ENCODE results near the gene CCDC117. TPM values are rescaled to one million over a fixed set of nuclear protein-coding genes. Genes with fewer than 3 reads are reported as not detected.

The CCDC117 gene
- total RNA-seq, 2 donors from 2014 or later, result 40.9 TPM

DNA sequence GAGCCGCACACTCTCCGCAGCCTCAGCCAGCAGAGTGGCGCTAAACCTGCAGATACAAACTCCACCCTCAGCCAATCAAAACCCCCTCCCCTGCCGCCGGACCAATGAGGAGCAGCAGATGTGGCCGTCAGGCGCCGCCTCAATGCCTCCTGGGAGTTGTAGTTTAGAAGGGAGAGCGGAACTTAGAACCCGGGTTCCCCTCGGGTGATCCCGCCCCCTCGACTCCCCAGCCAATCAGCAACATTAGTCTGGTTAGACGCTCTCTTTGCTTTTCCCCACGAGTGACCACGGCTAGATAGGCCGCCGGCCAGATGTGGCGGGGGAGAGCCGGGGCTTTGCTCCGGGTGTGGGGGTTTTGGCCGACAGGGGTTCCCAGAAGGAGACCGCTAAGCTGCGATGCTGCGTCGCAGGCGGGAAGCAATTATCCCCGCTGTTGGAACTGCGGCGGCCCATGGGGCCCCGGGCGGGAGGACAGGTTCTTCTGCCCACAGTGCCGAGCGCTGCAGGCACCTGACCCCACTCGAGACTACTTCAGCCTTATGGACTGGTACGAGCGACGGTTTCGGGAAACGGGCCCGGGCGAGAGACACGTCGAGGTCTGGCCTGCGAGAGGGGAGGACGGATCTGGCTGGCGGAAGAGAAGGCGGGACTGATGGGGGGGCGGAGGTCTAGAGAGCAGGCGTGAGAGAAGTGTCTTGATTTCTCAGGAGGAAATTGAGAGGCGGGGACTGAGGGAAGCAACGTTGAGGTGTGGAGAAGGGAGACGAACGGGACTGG is 30.5 kb upstream of the CCDC117 start, which contains the start of the genes CHEK2 and HSCB:
Gene CHEK2, minus strand, starts transcription at position 36 of the 777 bp plus-strand sequence. CDS start 7,099 bp downstream, outside the sequence.
Gene HSCB, plus strand, starts transcription at position 255 of the 777 bp plus-strand sequence. Its CDS starts 57 bp downstream, at position 312.
- TF ChIP-seq, protein P1, sequence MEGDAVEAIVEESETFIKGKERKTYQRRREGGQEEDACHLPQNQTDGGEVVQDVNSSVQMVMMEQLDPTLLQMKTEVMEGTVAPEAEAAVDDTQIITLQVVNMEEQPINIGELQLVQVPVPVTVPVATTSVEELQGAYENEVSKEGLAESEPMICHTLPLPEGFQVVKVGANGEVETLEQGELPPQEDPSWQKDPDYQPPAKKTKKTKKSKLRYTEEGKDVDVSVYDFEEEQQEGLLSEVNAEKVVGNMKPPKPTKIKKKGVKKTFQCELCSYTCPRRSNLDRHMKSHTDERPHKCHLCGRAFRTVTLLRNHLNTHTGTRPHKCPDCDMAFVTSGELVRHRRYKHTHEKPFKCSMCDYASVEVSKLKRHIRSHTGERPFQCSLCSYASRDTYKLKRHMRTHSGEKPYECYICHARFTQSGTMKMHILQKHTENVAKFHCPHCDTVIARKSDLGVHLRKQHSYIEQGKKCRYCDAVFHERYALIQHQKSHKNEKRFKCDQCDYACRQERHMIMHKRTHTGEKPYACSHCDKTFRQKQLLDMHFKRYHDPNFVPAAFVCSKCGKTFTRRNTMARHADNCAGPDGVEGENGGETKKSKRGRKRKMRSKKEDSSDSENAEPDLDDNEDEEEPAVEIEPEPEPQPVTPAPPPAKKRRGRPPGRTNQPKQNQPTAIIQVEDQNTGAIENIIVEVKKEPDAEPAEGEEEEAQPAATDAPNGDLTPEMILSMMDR (conservative IDR thresholded peaks at IDR 0.05), result peak; percentile 31
- Histone ChIP-seq H3K27me3 (ENCODE audit: control insufficient read depth, insufficient read depth, low read length, poor library complexity, severe bottlenecking) (no peaks in the 10 kb centered on the region), H3K36me3 (ENCODE audit: control insufficient read depth, insufficient read depth, low read length) (peaks cover 33% of the 10 kb centered on the region), H3K9me3 (ENCODE audit: control insufficient read depth, low read length) (no peaks in the 10 kb centered on the region), H3K4me1 (ENCODE audit: control insufficient read depth, insufficient read depth, low read length) (peaks cover 10% of the 10 kb centered on the region), H3K4me3 (ENCODE audit: low read length) (peak within 1 kb of the TSS; percentile 84), H3K27ac (ENCODE audit: low read depth, low read length) (peak within 1 kb of the TSS; percentile 92), H3K9ac (ENCODE audit: extremely low read depth, low read length, poor library complexity, severe bottlenecking) (peak within 1 kb of the TSS; percentile 88)
- peaks cover 39% of the 10 kb centered on the region for H3K4me1 Mint-ChIP-seq
- DNase-seq, result peak; percentile 100
- peak within 1 kb of the TSS; percentile 96 for H3K27ac Mint-ChIP-seq
- H3K9me3 Mint-ChIP-seq, result no peaks in the 10 kb centered on the region
- 0% methylated on average over 34 to 54 of the region's 54 CpGs for WGBS, 2 experiments (ENCODE audit: insufficient coverage in 1 of 2, insufficient read length in 1 of 2)
- peaks cover 36% of the 10 kb centered on the region for H3K36me3 Mint-ChIP-seq (ENCODE audit: low read depth)
- H3K4me3 Mint-ChIP-seq, result peak within 1 kb of the TSS; percentile 94
- no peaks in the 10 kb centered on the region for H3K27me3 Mint-ChIP-seq (ENCODE audit: insufficient read depth)

DNA sequence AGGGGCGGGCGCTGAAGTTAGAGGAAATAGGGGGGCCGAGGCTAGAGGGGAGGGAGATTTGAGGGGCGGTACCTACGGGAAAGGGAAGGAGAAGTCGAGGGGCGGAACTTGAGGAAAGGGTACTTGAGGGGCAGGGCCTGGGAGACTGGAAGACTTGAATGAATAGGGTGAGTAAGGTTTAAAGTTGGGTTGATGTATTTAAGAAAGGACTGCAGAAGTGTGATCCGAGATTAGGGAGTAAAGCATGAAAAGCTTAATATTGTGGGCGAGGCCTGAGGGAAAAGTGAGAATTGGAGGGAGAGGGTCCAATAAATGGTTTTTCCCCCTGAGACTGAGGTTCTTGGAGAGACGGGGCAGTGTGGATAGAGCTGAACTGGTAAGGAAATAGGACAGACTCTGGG is 29.9 kb upstream of the CCDC117 start:
- Mint-ChIP-seq H3K27me3 (ENCODE audit: insufficient read depth) (no peaks in the 10 kb centered on the region), H3K4me3 (peak overlapping the region; percentile 94), H3K4me1 (peaks cover 33% of the 10 kb centered on the region), H3K36me3 (ENCODE audit: low read depth) (peaks cover 42% of the 10 kb centered on the region), H3K27ac (peak overlapping the region; percentile 96), H3K9me3 (no peaks in the 10 kb centered on the region)
- Histone ChIP-seq H3K4me3 (ENCODE audit: low read length) (peak overlapping the region; percentile 84), H3K9me3 (ENCODE audit: control insufficient read depth, low read length) (no peaks in the 10 kb centered on the region), H3K4me1 (ENCODE audit: control insufficient read depth, insufficient read depth, low read length) (peaks cover 10% of the 10 kb centered on the region), H3K27me3 (ENCODE audit: control insufficient read depth, insufficient read depth, low read length, poor library complexity, severe bottlenecking) (no peaks in the 10 kb centered on the region), H3K27ac (ENCODE audit: low read depth, low read length) (peak overlapping the region; percentile 92), H3K9ac (ENCODE audit: extremely low read depth, low read length, poor library complexity, severe bottlenecking) (peak overlapping the region; percentile 88), H3K36me3 (ENCODE audit: control insufficient read depth, insufficient read depth, low read length) (peaks cover 39% of the 10 kb centered on the region)
- TF ChIP-seq, protein P1 (conservative IDR thresholded peaks at IDR 0.05), result no peak
- 2 to 4% methylated on average over 8 to 10 of the region's 10 CpGs for WGBS, 2 experiments (ENCODE audit: insufficient coverage in 1 of 2, insufficient read length in 1 of 2)
- DNase-seq, result no peak

DNA sequence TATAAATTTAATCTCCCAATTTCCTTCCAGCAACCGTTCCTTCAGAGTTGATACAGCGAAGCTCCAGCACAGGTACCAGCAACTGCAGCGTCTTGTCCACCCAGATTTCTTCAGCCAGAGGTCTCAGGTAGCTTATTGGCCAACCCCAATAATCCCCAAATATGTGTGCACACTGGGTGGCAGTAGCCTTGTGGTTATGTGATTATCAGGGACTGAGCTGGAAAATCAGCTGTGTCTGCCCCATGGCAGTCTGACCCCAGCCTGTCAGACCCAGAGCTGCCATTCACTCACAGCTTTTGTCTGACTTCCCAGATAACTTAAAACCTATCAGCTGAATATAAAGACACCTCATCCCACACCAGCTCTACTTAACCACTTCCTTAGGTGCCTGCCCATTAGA is 28.6 kb upstream of the CCDC117 start:
- H3K4me3 ChIP-seq (ENCODE audit: low read length), result peak overlapping the region; percentile 84
- H3K27ac Mint-ChIP-seq, result no peak overlapping the region
- peaks cover 48% of the 10 kb centered on the region for H3K36me3 Mint-ChIP-seq (ENCODE audit: low read depth)
- no peak for DNase-seq
- TF ChIP-seq, protein P1 (conservative IDR thresholded peaks at IDR 0.05), result no peak
- no peaks in the 10 kb centered on the region for H3K27me3 Mint-ChIP-seq (ENCODE audit: insufficient read depth)
- no peaks in the 10 kb centered on the region for H3K9me3 ChIP-seq (ENCODE audit: control insufficient read depth, low read length)
- 90% methylated on average over 2 to 3 of the region's 3 CpGs for WGBS, 2 experiments (ENCODE audit: insufficient coverage in 1 of 2, insufficient read length in 1 of 2)
- no peaks in the 10 kb centered on the region for H3K27me3 ChIP-seq (ENCODE audit: control insufficient read depth, insufficient read depth, low read length, poor library complexity, severe bottlenecking)
- peaks cover 21% of the 10 kb centered on the region for H3K4me1 Mint-ChIP-seq
- H3K9ac ChIP-seq (ENCODE audit: extremely low read depth, low read length, poor library complexity, severe bottlenecking), result no peak overlapping the region
- peaks cover 46% of the 10 kb centered on the region for H3K36me3 ChIP-seq (ENCODE audit: control insufficient read depth, insufficient read depth, low read length)
- no peaks in the 10 kb centered on the region for H3K4me1 ChIP-seq (ENCODE audit: control insufficient read depth, insufficient read depth, low read length)
- H3K4me3 Mint-ChIP-seq, result peak overlapping the region; percentile 94
- H3K9me3 Mint-ChIP-seq, result no peaks in the 10 kb centered on the region
- no peak overlapping the region for H3K27ac ChIP-seq (ENCODE audit: low read depth, low read length)

Measured in endodermal cell (in vitro differentiated cells).